ENCODE data around the gene DPP4. TPM values are rescaled to one million over a fixed set of nuclear protein-coding genes. Genes with fewer than 3 reads are reported as not detected.

Gene DPP4
- polyA plus RNA-seq, 3 donors, result 0.46 TPM; not detected in 2

- whole genome bisulfite sequencing (ENCODE audit: insufficient coverage), result no CpG with 5 or more reads among the region's 2 CpGs
- Histone ChIP-seq H3K4me1 (ENCODE audit: control insufficient read depth in 1 of 2, insufficient read depth in 2 of 2, low read length in 2 of 2) (no peaks in the 10 kb centered on the region), H3K9me3 (replicated peaks in 1 of 2; ENCODE audit: control insufficient read depth in 1 of 2, insufficient read depth in 1 of 2, low read length in 2 of 2) (peaks cover 3 to 5% of the 10 kb centered on the region in 2 donors), H4K20me1 (ENCODE audit: insufficient read depth, low read length) (no peaks in the 10 kb centered on the region), H3K27ac (ENCODE audit: low read depth in 1 of 2, low read length in 2 of 2) (no peak overlapping the region), H3K4me2 (replicated peaks; ENCODE audit: extremely low read depth, low read length, poor library complexity, severe bottlenecking) (no peak overlapping the region), H3K27me3 (ENCODE audit: control insufficient read depth in 2 of 2, insufficient read depth in 2 of 2, low read length in 2 of 2) (no peaks in the 10 kb centered on the region), H3K36me3 (replicated peaks in 1 of 2; ENCODE audit: control insufficient read depth in 1 of 2, insufficient read depth in 2 of 2, low read length in 2 of 2) (no peaks in the 10 kb centered on the region), H3K79me2 (ENCODE audit: insufficient read depth, low read length) (no peaks in the 10 kb centered on the region), H2AFZ (ENCODE audit: insufficient read depth, low read depth, low read length, poor library complexity, severe bottlenecking) (no peak overlapping the region), H3K4me3 (replicated peaks in 1 of 3; ENCODE audit: low read depth in 2 of 3, low read length in 3 of 3) (no peak overlapping the region), H3K9ac (ENCODE audit: insufficient read depth, low read length, poor library complexity, severe bottlenecking) (no peak overlapping the region)
- Mint-ChIP-seq H3K4me1 (no peaks in the 10 kb centered on the region), H3K4me3 (no peak overlapping the region), H3K36me3 (no peaks in the 10 kb centered on the region), H3K9me3 (peaks cover 3 to 7% (median 7%) of the 10 kb centered on the region in 7 donors), H3K27ac (no peak overlapping the region), H3K27me3 (ENCODE audit: low read depth in 3 of 3) (peaks cover 0 to 2% (median 2%) of the 10 kb centered on the region in 3 donors)
- intact Hi-C loops (cut with micrococcal nuclease), result no loop called here
- TF ChIP-seq, protein P1, sequence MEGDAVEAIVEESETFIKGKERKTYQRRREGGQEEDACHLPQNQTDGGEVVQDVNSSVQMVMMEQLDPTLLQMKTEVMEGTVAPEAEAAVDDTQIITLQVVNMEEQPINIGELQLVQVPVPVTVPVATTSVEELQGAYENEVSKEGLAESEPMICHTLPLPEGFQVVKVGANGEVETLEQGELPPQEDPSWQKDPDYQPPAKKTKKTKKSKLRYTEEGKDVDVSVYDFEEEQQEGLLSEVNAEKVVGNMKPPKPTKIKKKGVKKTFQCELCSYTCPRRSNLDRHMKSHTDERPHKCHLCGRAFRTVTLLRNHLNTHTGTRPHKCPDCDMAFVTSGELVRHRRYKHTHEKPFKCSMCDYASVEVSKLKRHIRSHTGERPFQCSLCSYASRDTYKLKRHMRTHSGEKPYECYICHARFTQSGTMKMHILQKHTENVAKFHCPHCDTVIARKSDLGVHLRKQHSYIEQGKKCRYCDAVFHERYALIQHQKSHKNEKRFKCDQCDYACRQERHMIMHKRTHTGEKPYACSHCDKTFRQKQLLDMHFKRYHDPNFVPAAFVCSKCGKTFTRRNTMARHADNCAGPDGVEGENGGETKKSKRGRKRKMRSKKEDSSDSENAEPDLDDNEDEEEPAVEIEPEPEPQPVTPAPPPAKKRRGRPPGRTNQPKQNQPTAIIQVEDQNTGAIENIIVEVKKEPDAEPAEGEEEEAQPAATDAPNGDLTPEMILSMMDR (IDR thresholded peaks at IDR 0.05), result no peak
- no peak for DNase-seq
These were observed 10.5 kb upstream of the DPP4 start for GRCh38 chr2:162084536-162084935.

- Histone ChIP-seq H3K27ac (ENCODE audit: low read depth in 1 of 2, low read length in 2 of 2) (no peak overlapping the region), H4K20me1 (ENCODE audit: insufficient read depth, low read length) (no peaks in the 10 kb centered on the region), H3K79me2 (ENCODE audit: insufficient read depth, low read length) (no peaks in the 10 kb centered on the region), H2AFZ (ENCODE audit: insufficient read depth, low read depth, low read length, poor library complexity, severe bottlenecking) (no peak overlapping the region), H3K27me3 (ENCODE audit: control insufficient read depth in 2 of 2, insufficient read depth in 2 of 2, low read length in 2 of 2) (no peaks in the 10 kb centered on the region), H3K9me3 (replicated peaks in 1 of 2; ENCODE audit: control insufficient read depth in 1 of 2, insufficient read depth in 1 of 2, low read length in 2 of 2) (peaks cover 14 to 17% of the 10 kb centered on the region in 2 donors), H3K36me3 (replicated peaks in 1 of 2; ENCODE audit: control insufficient read depth in 1 of 2, insufficient read depth in 2 of 2, low read length in 2 of 2) (no peaks in the 10 kb centered on the region), H3K4me3 (replicated peaks in 1 of 3; ENCODE audit: low read depth in 2 of 3, low read length in 3 of 3) (no peak overlapping the region), H3K4me2 (replicated peaks; ENCODE audit: extremely low read depth, low read length, poor library complexity, severe bottlenecking) (no peak overlapping the region), H3K4me1 (ENCODE audit: control insufficient read depth in 1 of 2, insufficient read depth in 2 of 2, low read length in 2 of 2) (no peaks in the 10 kb centered on the region), H3K9ac (ENCODE audit: insufficient read depth, low read length, poor library complexity, severe bottlenecking) (no peak overlapping the region)
- H3K9me3 Mint-ChIP-seq, result peaks cover 14 to 25% (median 24%) of the 10 kb centered on the region in 7 donors
- 100% methylated on average over 2 of the region's 3 CpGs for WGBS (ENCODE audit: insufficient coverage)
- intact Hi-C loops (cut with micrococcal nuclease), result no loop called here
- no peak overlapping the region for H3K4me3 Mint-ChIP-seq
- H3K27ac Mint-ChIP-seq, result no peak overlapping the region
- no peak for DNase-seq
- no peaks in the 10 kb centered on the region for H3K36me3 Mint-ChIP-seq
- TF ChIP-seq, protein P1 (IDR thresholded peaks at IDR 0.05), result no peak
- peaks cover 0 to 2% (median 2%) of the 10 kb centered on the region in 3 donors for H3K27me3 Mint-ChIP-seq (ENCODE audit: low read depth in 3 of 3)
- no peaks in the 10 kb centered on the region for H3K4me1 Mint-ChIP-seq
These were observed 8.7 kb upstream of the DPP4 start for GRCh38 chr2:162082681-162083080.

Data from CD14-positive monocyte (primary cell).